ENCODE data around the gene ANKMY1.
"Not testable (repeated sequence)": the region's sequence is repeated elsewhere in the genome, so short reads cannot be mapped to it uniquely, and the experiment has no call there.

The ANKMY1 gene

GRCh38 chr2:240568678-240569522, 11.1 kb upstream of the ANKMY1 start:
- in situ Hi-C loops (cut with HindIII; ENCODE audit: low sequenced_read_pairs): no loop called here

GRCh38 chr2:240567872-240568677, 10.3 kb upstream of the ANKMY1 start, which contains the start of gene RNPEPL1:
Gene RNPEPL1 (plus strand): TSS chr2:240568484. CDS start chr2:240568587, 103 bp downstream.
- in situ Hi-C loops (cut with HindIII; ENCODE audit: low sequenced_read_pairs): no loop called here

- in situ Hi-C loops (cut with HindIII; ENCODE audit: low sequenced_read_pairs): no loop called here
Observed at GRCh38 chr2:240567137-240567871, 9.5 kb upstream of the ANKMY1 start.

- in situ Hi-C loops (cut with HindIII; ENCODE audit: low sequenced_read_pairs): no loop called here
Observed at GRCh38 chr2:240566203-240567136, 8.7 kb upstream of the ANKMY1 start.

- in situ Hi-C loops (cut with HindIII; ENCODE audit: low sequenced_read_pairs): no loop called here
Observed at GRCh38 chr2:240565333-240566202, 7.8 kb upstream of the ANKMY1 start.

- in situ Hi-C loops (cut with HindIII; ENCODE audit: low sequenced_read_pairs): no loop called here
Observed at GRCh38 chr2:240564561-240565332, 7.0 kb upstream of the ANKMY1 start.

- in situ Hi-C loops (cut with HindIII; ENCODE audit: low sequenced_read_pairs): no loop called here
Observed at GRCh38 chr2:240563951-240564560, 6.3 kb upstream of the ANKMY1 start.

GRCh38 chr2:240563231-240563630, 5.4 kb upstream of the ANKMY1 start:
- in situ Hi-C loops (cut with HindIII; ENCODE audit: low sequenced_read_pairs): not testable (repeated sequence)

GRCh38 chr2:240561325-240561971, 3.7 kb upstream of the ANKMY1 start:
- in situ Hi-C loops (cut with HindIII; ENCODE audit: low sequenced_read_pairs): no loop called here

GRCh38 chr2:240560480-240561324, 2.9 kb upstream of the ANKMY1 start:
- in situ Hi-C loops (cut with HindIII; ENCODE audit: low sequenced_read_pairs): no loop called here

- in situ Hi-C loops (cut with HindIII; ENCODE audit: low sequenced_read_pairs): no loop called here
Observed at GRCh38 chr2:240560084-240560479, 2.3 kb upstream of the ANKMY1 start, which contains the start of gene DUSP28. Gene DUSP28 (plus strand): TSS chr2:240560357. CDS start chr2:240560685, 328 bp downstream.

- in situ Hi-C loops (cut with HindIII; ENCODE audit: low sequenced_read_pairs): no loop called here
Observed at GRCh38 chr2:240559286-240559685, 1.5 kb upstream of the ANKMY1 start.

GRCh38 chr2:240558236-240558761, 511 bp upstream of the ANKMY1 start:
- in situ Hi-C loops (cut with HindIII; ENCODE audit: low sequenced_read_pairs): no loop called here

GRCh38 chr2:240557101-240557751, 562 bp downstream of the ANKMY1 start:
- in situ Hi-C loops (cut with HindIII; ENCODE audit: low sequenced_read_pairs): no loop called here

GRCh38 chr2:240556553-240557100, 1.2 kb downstream of the ANKMY1 start:
- in situ Hi-C loops (cut with HindIII; ENCODE audit: low sequenced_read_pairs): no loop called here
